ENCODE results near the gene TNFRSF4.

The TNFRSF4 gene

DNA sequence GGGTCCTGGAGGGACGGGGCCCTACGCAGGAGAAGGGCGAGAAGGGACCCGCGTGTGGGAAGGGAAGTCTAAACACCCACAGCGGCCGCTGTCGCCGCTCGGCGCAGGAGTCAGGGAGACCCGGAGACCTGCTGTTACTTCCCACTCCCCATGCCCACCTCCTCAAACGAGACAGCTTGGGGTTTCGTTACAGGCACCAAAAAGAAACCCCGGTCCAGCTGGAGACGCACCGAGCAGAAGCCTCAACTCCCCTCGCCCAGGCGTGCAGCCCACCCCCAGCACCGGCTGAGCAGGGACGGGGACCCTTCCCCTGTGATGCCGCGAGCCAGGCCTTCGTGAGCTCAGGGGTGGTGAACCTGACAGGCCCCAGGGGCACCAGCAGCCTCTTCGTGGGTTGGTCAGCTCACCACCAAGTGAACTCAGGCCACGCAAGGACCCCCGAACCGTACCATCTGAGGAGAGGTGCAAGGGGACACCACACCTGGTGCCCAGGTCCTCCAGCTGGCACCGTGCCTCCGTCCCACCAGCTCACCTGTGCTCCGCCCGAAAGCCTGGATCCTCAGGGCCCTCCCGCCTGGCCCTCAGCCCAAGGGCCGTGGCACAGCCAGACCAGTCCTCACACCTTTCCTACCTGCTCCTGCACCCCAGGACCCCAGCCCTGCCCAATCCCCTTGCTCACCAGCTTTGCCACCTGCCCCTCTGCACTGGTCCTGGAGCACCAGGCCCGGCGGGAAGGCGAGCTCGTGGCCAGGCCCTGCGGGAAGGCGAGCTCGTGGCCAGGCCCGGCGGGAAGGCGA lies 12.8 kb upstream of the TNFRSF4 start:
- TF ChIP-seq, protein P1, sequence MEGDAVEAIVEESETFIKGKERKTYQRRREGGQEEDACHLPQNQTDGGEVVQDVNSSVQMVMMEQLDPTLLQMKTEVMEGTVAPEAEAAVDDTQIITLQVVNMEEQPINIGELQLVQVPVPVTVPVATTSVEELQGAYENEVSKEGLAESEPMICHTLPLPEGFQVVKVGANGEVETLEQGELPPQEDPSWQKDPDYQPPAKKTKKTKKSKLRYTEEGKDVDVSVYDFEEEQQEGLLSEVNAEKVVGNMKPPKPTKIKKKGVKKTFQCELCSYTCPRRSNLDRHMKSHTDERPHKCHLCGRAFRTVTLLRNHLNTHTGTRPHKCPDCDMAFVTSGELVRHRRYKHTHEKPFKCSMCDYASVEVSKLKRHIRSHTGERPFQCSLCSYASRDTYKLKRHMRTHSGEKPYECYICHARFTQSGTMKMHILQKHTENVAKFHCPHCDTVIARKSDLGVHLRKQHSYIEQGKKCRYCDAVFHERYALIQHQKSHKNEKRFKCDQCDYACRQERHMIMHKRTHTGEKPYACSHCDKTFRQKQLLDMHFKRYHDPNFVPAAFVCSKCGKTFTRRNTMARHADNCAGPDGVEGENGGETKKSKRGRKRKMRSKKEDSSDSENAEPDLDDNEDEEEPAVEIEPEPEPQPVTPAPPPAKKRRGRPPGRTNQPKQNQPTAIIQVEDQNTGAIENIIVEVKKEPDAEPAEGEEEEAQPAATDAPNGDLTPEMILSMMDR (IDR thresholded peaks at IDR 0.05; ENCODE audit: insufficient read depth, missing control alignments) = no peak
- no peak for FAIRE-seq
- DNase-seq (ENCODE audit: insufficient read length, low spot score) = no peak

DNA sequence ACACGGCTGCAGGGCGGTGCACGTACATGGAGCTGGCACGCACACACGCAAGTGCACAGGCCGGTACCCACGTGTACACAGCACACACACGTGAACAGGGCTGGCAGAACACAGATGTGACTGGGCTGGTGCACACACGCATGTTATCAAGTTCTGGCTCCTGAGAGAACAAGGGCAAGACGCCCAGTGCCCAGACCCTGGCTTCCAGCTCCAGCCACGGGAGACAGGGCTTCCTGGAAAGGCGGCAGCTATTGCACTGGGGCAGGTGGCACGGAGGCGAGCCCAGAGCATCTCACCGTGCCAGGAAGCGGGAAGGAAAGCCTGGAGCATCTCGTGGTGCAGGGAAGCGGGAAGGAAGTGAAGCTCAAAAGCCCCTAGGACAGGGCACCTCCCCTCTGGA lies 12.0 kb upstream of the TNFRSF4 start:
- TF ChIP-seq, protein P1 (IDR thresholded peaks at IDR 0.05; ENCODE audit: insufficient read depth, missing control alignments) = no peak
- FAIRE-seq (no peak), DNase-seq (ENCODE audit: insufficient read length, low spot score) (no peak)

- DNase-seq (ENCODE audit: insufficient read length, low spot score) (no peak), FAIRE-seq (no peak)
- TF ChIP-seq, protein P1 (IDR thresholded peaks at IDR 0.05; ENCODE audit: insufficient read depth, missing control alignments) = no peak
Measured at GRCh38 chr1:1225238-1225845, 11.4 kb upstream of the TNFRSF4 start.

GRCh38 chr1:1223891-1224290 lies 9.9 kb upstream of the TNFRSF4 start:
- FAIRE-seq = no peak
- DNase-seq (ENCODE audit: insufficient read length, low spot score) = no peak
- TF ChIP-seq, protein P1 (IDR thresholded peaks at IDR 0.05; ENCODE audit: insufficient read depth, missing control alignments) = no peak

- DNase-seq (ENCODE audit: insufficient read length, low spot score) (no peak), FAIRE-seq (no peak)
- TF ChIP-seq, protein P1 (IDR thresholded peaks at IDR 0.05; ENCODE audit: insufficient read depth, missing control alignments) = no peak
Measured at GRCh38 chr1:1223321-1223720, 9.4 kb upstream of the TNFRSF4 start.

DNA sequence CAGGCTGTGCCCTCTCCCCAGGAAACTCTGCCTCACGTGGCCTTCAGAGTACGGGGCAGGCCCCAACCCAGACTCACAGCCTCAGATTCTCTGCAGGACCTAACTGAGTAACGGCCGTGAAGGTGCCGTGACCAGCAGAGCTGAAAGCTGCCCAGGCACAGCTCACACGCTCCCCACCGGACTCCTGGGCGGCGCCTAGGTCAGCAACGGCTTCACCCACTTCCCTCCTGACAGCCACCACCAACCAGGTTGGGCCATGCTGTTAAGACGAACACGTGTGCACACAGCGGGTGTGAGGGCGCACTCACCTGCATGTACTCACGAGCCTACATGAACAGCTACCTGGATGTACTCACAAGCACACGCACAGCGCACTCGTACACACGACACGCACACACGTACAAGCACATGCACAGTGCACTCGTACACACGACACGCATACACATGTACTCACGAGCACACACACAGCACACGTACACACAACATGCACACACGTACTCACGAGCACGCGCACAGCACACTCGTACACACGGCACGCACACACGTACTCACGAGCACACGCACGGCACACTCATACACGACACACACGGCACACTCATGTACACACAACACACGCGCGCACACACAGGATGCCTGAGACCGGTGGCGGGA lies 8.7 kb upstream of the TNFRSF4 start:
- FAIRE-seq (no peak), DNase-seq (ENCODE audit: insufficient read length, low spot score) (no peak)
- TF ChIP-seq, protein P1 (IDR thresholded peaks at IDR 0.05; ENCODE audit: insufficient read depth, missing control alignments) = no peak

Measured in D721Med (cell line).